ENCODE data around the gene ARHGEF19. TPM values are rescaled to one million over a fixed set of nuclear protein-coding genes. Genes with fewer than 3 reads are reported as not detected.
"Not testable (repeated sequence)": the region's sequence is repeated elsewhere in the genome, so short reads cannot be mapped to it uniquely, and the experiment has no call there.

ARHGEF19 gene
- total RNA-seq, 2 donors from 2014 or later: 14.8 to 17.5 TPM

- Histone ChIP-seq H3K27me3 (ENCODE audit: control insufficient read depth, insufficient read depth, low read length, poor library complexity, severe bottlenecking) (no peaks in the 10 kb centered on the region), H3K27ac (ENCODE audit: low read depth, low read length) (no peak overlapping the region), H3K4me1 (ENCODE audit: control insufficient read depth, insufficient read depth, low read length) (peaks cover 21% of the 10 kb centered on the region), H3K36me3 (ENCODE audit: control insufficient read depth, insufficient read depth, low read length) (no peaks in the 10 kb centered on the region), H3K4me3 (ENCODE audit: low read length) (no peak overlapping the region), H3K9ac (ENCODE audit: extremely low read depth, low read length, poor library complexity, severe bottlenecking) (no peak overlapping the region), H3K9me3 (ENCODE audit: control insufficient read depth, low read length) (no peaks in the 10 kb centered on the region)
- TF ChIP-seq CTCF (conservative IDR thresholded peaks at IDR 0.05): no peak
- no peak overlapping the region for H3K4me3 Mint-ChIP-seq
- peak overlapping the region; percentile 87 for H3K27ac Mint-ChIP-seq
- 77 to 89% methylated on average over 4 to 5 of the region's 5 CpGs for WGBS, 2 experiments (ENCODE audit: insufficient coverage in 1 of 2, insufficient read length in 1 of 2)
- no peaks in the 10 kb centered on the region for H3K9me3 Mint-ChIP-seq
- DNase-seq: peak; percentile 56
- no peaks in the 10 kb centered on the region for H3K36me3 Mint-ChIP-seq (ENCODE audit: low read depth)
- H3K27me3 Mint-ChIP-seq (ENCODE audit: insufficient read depth): no peaks in the 10 kb centered on the region
- peaks cover 52% of the 10 kb centered on the region for H3K4me1 Mint-ChIP-seq
Observed at GRCh38 chr1:16165073-16165364, 47.4 kb downstream of the ARHGEF19 start.

- H3K27me3 Mint-ChIP-seq (ENCODE audit: insufficient read depth): no peaks in the 10 kb centered on the region
- DNase-seq: peak; percentile 81
- Histone ChIP-seq H3K9ac (ENCODE audit: extremely low read depth, low read length, poor library complexity, severe bottlenecking) (no peak overlapping the region), H3K4me1 (ENCODE audit: control insufficient read depth, insufficient read depth, low read length) (peaks cover 21% of the 10 kb centered on the region), H3K36me3 (ENCODE audit: control insufficient read depth, insufficient read depth, low read length) (no peaks in the 10 kb centered on the region), H3K27ac (ENCODE audit: low read depth, low read length) (peak overlapping the region; percentile 36), H3K9me3 (ENCODE audit: control insufficient read depth, low read length) (no peaks in the 10 kb centered on the region), H3K27me3 (ENCODE audit: control insufficient read depth, insufficient read depth, low read length, poor library complexity, severe bottlenecking) (no peaks in the 10 kb centered on the region), H3K4me3 (ENCODE audit: low read length) (no peak overlapping the region)
- WGBS, 2 experiments (ENCODE audit: insufficient coverage in 1 of 2, insufficient read length in 1 of 2): 45 to 57% methylated on average over 10 to 17 of the region's 17 CpGs
- H3K27ac Mint-ChIP-seq: peak overlapping the region; percentile 87
- no peak overlapping the region for H3K4me3 Mint-ChIP-seq
- H3K36me3 Mint-ChIP-seq (ENCODE audit: low read depth): no peaks in the 10 kb centered on the region
- H3K9me3 Mint-ChIP-seq: no peaks in the 10 kb centered on the region
- TF ChIP-seq CTCF (conservative IDR thresholded peaks at IDR 0.05): no peak
- peaks cover 52% of the 10 kb centered on the region for H3K4me1 Mint-ChIP-seq
Observed at GRCh38 chr1:16164213-16165072, 48.0 kb downstream of the ARHGEF19 start.

GRCh38 chr1:16163608-16164212 is 48.7 kb downstream of the ARHGEF19 start:
- not testable (repeated sequence) for H3K36me3 Mint-ChIP-seq (ENCODE audit: low read depth); H3K4me3 Mint-ChIP-seq; H3K9me3 Mint-ChIP-seq; H3K27me3 ChIP-seq (ENCODE audit: control insufficient read depth, insufficient read depth, low read length, poor library complexity, severe bottlenecking); H3K9ac ChIP-seq (ENCODE audit: extremely low read depth, low read length, poor library complexity, severe bottlenecking); H3K4me3 ChIP-seq (ENCODE audit: low read length); H3K36me3 ChIP-seq (ENCODE audit: control insufficient read depth, insufficient read depth, low read length); DNase-seq; H3K27ac ChIP-seq (ENCODE audit: low read depth, low read length); H3K9me3 ChIP-seq (ENCODE audit: control insufficient read depth, low read length); H3K27me3 Mint-ChIP-seq (ENCODE audit: insufficient read depth)
- Mint-ChIP-seq H3K27ac (peak overlapping the region; percentile 87), H3K4me1 (peaks cover 44% of the 10 kb centered on the region)
- peaks cover 18% of the 10 kb centered on the region for H3K4me1 ChIP-seq (ENCODE audit: control insufficient read depth, insufficient read depth, low read length)
- WGBS, 2 experiments (ENCODE audit: insufficient coverage in 1 of 2, insufficient read length in 1 of 2): 78 to 92% methylated on average over 4 to 9 of the region's 12 CpGs
